Fibroblast of skin of right biceps (primary cell): ENCODE data around the gene SRSF5.
"Not testable (repeated sequence)": the region's sequence is repeated elsewhere in the genome, so short reads cannot be mapped to it uniquely, and the experiment has no call there.

Experiments used
- DNase-seq: peaks from one replicate; pipeline ENCODE4 v3.0.0-alpha.2; 2013

SRSF5 gene

DNA sequence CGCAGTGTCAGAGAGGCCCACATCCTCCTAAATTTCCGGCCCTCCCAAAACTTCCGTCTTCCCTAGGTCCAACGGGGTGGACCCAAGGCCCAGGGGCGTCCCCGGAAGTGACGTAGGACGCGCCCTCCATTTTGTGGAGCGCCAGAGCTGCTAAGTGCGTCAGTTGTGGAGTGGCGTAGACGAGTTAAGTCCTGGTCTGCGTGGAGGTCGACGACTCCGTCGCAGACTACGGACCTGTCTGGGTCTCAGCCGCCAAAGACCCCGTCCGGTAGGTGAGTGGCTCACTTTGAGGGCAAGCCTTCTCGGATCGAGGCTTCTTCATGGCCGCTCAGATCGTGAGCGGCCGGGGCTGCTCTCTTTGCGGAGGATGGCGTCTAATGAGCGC lies at the start of gene SRSF5:
SRSF5 (plus strand) TSS at position 159 of the 385 bp plus-strand sequence. CDS start 1,015 bp downstream, outside the sequence.
- DNase-seq = peak; percentile 98

DNA sequence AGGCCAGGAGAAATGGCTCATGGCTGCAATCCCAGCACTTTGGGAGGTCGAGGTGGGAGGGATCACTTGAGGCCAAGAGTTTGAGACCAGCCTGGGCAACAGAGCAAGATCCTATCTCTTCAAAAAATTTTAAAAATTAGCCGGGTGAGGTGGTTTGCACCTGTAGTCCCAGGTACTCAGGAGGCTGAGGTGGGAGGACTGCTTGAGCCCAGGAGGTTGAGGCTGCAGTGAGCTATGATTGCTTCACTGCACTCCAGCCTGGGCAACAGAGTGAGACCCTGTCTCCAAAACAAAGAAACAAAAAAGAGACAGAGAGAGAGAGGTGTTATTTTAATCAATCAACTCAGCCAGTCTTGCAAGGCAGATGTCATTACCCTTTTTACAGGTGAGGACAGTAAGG lies 48.3 kb upstream of the SRSF5 start:
- DNase-seq = not testable (repeated sequence)

DNA sequence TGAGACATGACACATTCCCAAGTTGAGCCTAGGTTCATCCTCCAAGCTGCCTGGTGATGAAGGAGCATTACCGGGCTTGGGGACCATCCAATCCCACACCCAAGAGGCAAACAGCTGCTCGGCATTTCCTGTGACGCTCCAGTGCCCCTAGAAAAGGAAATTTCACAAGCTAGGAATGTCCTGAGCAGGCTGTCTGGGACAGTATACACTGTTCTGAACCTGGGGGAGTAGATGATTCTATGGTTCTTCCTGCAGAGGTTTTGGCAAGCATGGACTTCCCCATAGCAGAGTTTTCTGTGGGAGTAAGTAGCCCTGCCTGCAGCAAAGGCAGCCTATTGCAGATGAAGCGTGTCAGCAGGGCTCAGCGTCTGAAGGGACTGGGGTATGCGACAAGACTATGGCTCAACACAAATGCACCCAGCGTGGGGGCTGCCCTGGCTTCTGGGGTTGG lies 47.4 kb upstream of the SRSF5 start:
- DNase-seq = peak; percentile 93

DNA sequence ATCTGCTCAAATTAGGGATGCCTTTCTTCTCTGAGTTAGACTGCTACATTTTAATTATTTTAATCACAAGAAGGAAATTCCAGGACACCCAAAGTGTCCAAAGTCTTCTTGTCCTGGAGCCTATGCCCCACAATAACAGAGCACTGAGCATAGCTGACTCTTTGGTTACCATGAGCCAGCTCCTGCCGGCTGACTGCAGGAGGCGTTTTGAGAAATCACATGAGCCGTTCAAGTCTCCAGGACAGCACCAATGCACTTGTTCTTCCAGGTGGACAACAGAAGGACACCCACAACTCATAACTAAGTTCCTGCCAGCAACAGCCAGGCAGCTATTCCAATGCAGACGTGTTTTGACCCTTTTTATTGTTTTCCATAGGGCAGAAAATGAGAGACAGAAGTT lies 46.0 kb upstream of the SRSF5 start:
- no peak for DNase-seq

DNA sequence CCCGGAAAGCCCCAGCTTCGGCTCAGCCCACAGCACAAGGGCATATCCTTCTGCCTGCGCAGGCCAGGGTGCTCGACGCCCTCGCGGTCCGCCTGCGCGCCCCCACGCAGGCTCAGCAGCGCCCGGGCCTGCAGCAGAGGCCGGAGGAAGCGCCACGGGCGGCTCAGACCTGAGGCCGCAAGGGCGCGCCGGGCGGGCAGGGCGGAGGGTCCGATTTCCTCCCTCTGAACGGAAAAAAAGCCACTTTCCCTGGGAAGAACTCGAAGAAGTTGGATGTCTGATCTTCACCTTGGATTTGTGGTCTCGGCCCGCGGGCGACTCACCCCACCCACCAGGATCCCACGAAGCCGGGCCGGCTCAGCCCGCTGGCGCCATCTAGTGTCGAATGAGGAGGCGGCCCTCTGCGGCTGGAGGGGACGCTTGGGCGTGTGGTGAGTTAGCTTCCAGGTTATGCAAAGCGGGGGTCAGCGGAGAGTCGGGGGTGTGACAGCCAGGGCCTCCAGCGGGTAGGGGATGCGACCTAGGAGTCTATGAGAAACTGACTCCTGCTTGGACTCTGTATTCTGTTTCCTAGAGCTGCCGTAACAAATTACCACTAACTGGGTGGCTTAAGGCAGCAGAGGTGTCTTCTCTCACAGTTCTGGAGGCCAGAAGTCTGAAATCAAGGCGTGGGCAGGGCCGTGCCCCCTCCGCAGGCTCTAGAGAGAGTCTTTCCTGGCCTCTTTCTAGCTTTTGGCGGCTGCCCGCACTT lies 40.0 kb upstream of the SRSF5 start:
- DNase-seq = peak; percentile 69

DNA sequence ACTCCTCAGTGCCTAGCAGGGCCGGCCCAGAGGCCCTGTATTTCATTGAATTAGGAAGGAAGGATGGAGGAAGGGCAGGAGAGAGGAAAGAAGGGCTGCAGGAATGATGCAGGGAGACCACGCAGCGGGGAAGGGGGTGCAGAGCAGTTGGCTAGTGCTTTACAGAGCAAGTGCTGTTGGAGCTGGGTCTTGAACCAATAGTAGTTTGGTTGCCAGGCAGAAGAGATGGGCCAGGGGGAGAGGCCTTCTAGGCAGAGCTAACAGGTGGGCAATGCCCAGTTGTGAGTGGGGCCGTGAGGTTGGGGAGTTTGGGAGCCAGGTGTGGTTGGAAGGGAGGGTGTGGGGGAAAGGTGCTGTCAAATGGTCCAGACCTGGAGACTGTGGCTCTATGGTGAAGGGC lies 39.1 kb upstream of the SRSF5 start:
- no peak for DNase-seq

DNA sequence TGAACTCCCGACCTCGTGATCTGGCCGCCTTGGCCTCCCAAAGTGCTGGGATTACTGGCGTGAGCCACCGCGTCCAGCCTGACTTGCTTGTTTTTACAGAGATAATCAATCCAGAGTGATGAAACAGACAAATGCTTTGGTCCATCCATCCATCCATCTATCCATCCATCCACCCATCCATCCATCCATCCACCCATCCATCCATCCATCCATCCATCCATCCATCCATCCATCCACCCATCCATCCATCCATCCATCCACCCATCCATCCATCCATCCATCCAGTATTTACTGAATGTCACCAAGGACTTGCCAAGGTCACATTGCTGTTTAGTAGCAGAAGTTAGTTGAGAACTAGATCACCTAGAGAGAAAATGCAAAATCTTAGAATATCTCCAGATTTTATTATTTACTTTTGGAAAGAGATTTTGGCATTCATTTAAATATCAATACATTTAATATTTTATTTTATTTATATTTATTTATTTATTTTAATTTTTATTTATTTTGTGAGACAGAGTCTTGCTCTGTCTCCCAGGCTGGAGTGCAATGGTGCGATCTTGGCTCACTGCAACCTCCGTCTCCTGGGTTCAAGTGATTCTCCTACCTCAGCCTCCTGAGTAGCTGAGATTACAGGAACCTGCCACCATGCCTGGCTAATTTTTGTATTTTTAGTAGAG lies 34.9 kb upstream of the SRSF5 start:
- DNase-seq = not testable (repeated sequence)

DNA sequence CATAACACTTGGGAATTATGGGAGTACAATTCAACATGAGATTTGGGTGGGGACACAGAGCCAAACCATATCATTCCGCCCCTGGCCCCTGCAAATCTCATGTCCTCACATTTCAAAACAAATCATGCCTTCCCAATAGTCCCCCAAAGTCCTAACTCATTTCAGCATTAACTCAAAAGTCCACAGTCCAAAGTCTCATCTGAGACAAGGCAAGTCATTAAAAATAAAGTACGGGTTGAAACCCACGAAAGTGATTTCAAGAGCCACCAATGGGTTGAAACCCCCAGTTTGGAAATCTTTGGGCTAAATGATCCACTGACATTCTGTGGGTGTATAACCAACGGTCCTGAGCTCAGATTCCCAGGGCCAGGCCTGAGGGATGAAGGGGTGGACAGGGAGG lies 30.5 kb upstream of the SRSF5 start:
- DNase-seq = not testable (repeated sequence)

DNA sequence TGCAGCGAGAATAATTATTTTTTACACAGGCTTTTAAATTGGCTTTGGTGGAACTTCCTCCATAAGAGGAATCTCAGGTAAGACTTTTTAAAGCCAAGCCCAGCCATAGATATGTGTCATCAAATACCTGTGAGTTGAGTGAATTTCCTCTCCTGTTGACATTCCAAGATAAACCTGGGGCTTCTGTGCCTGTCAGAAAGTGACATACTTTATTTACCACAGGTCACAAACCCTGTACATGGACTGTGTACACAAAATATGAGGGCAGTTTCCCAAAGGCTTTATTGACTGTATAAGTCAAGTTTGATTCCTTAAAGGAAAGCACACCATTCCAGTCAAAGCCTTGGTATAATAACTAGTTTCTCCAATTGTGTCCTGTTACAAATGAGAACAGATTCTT lies 25.9 kb upstream of the SRSF5 start:
- no peak for DNase-seq

DNA sequence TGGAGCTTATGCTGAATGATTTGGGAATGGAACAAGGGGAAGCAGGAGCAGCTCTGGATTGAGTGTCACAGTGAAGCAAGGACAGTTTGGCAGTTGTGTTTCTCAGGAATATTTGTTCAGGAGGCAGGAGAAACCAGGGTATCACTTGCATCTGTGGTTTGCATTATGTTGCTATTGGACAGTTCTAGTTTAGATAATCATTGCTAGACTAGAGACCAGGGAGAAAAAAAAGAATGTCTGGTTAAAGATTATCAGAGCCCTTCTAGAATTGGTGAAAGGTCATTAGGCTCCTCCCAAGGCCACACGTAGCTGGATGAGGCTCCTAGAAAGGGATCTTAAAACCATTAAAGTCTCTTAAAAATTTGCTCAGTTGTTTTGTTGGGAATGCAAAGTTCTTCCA lies 17.0 kb upstream of the SRSF5 start:
- no peak for DNase-seq

DNA sequence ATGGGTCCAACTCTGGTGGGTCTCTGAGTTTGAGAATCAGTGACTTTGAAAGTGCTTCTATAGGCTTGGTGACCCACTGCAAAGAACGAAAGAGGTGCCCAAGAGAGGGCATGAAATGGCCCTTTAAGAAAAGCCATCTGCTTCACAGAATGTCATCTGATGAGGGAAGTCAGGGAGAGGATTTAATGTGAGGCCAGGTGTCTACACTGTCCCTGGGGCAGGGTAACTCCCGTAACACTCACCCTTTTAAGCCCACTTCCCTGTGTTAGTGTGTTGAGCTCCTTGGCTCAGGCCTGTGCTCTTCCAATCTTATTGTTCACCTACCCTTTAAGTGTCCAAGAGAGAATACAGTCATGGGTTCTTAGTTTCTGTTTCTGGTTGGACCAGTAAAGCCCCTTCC lies 16.4 kb upstream of the SRSF5 start:
- DNase-seq = no peak

DNA sequence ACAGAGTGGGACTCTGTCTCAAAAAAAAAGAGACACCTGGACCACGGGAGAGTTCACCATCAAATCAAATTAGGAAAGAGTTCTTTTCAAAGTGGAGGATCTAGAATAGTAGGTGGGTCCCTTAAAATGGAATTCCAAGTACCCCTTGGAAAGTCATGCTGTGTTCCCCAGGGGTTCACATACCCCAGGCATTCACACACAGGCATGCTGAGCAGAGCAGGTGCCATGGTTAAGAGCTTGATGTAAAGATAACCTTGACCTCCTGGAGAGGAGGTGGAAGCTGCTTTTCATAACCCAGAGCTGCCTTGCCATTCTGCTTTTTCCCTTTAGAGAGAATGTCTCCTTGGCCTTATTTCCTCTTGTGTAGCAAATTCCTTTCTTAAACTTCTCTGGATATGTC lies 14.2 kb upstream of the SRSF5 start:
- DNase-seq = no peak

DNA sequence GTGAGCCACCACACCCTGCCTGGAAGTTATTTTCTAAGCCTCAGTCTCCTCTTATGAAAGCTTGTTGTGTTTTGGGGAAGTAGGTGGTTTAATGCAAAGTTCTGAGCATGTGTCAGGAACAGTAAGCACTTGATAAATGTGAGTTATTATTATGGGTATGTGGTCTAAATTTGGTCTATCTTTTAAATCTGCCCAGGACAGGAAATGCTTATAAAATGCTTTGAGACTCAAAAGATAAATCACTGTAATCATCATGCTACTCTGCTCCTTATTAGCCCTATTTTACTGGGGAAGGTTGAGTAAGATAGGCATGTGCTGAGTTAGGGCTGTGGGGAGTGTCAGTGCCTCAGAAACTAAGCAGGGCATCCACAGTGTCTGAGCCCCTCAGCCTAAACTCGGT lies 13.1 kb upstream of the SRSF5 start:
- DNase-seq = no peak

DNA sequence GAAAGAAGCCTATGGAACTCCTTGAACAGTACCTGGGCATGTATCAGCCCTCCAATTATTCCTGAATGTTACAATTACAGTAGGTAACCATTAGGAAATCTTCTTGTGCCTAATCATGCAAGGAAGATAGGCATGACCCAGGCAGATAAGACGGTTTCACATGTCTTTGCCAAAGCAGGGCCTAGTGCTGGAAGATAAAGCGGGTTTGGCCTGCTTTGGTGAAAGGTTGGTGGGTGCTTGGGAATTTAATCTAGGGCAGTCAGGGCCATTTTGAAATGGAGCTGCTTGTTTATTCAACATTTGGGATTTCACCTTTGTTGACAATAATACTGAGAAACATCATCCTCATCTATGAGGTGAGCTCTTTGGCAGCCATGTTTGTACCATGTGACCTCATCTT lies 12.5 kb upstream of the SRSF5 start:
- DNase-seq = no peak

DNA sequence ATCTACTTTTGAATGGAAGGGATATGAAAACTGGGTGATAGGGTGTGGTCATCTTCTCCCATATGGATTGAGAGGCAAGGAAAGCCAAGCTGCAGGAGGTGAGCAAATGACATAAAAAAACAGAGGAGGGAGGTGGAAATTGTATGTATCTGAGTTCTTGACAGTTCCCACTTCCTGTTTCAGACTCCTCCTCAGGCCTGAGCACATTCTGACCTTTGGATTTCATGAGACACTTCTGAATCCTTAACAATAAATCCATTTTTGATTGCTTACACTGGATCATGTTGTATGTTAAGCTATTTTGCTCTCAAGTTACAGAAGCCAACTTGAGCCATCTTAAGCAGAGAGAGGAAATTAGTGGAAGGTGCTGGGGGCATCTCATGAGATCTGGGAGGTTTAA lies 11.6 kb upstream of the SRSF5 start:
- no peak for DNase-seq

DNA sequence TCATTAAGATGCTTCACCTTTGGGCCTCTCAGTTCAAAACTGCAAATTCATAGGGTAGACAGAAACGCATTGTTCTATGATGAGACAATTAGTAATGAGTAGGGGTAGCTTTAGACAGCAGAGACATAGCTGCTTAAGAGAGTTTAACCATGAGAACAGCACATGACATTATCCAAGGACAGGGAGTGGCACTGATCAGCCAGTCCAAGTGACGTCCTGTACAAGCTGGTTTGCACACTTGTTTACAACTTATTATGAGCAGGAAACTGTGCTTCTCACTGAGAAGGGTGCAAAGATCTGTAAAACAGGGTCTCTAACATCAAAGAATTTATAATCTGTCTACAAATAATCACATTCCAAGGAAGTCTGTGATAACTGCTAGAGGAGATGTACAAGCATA lies 11.2 kb upstream of the SRSF5 start:
- DNase-seq = no peak

DNA sequence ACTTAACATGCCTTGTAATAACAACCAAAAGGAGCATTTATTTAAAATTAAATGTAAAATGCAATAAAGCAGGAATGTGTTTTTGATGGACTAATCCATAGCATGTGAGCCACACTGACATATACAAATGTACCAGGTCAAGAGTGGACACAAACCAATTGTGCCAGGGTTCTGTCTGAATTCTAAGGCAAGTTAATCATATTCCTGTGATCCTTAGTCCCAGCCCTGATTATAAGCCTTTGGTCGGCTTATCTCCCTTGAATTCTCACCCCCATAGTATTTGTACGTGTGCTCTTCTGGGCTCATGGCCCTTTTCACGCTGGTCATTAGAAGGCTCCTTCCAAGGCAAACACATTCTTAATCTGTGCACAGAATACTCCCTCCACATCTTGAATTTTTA lies 10.6 kb upstream of the SRSF5 start:
- DNase-seq = no peak

DNA sequence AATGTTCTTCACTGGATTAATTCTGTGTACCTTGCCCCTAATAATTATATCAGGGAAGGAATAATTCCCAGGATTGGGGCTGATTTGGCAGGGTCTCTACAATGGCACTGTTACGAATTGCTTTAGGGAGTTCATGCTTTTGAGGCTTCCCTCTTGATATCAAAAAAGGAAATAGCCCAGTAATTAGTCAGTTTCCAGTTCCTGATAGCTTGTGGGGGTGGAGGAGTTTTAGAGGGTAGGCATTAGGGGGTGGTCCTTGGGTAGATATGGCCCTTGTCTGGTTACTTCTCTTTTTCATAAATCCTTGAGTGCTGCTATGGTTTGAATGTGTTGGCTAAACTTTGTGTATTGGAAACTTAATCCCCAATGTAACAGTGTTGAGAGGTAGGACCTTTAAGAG lies 6.1 kb upstream of the SRSF5 start:
- no peak for DNase-seq

DNA sequence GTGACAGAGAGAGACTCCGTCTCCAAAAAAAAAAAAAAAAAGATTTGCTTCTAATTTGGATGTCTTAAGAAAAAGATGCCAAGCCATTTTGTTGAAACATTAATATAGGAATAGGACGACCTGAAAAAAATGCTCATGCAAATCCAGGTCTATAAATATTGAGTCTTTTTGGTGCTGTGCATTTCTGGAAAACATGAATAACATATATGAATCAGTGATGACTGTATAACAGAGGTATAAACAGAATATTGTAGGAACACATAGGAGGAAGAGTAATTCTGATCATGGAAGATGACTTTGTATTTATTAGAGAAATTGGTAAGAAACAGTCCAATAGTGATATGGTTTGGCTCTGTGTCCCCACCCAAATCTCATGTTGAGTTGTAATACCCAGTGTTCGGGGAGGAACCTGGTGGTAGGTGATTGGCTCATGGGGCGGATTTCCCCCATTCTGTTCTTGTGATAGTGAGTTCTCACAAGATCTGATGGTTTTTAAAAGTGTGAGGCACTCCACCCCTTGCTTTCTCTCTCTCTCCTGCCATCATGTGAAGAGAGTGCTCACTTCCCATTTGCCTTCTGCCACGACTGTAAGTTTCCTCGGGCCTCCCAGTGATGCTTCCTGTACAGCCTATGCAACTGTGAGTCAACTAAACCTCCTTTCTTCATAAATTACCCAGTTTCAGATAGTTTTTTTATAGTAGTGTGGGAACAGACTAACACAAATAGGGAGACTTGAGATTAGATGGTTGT lies 3.0 kb upstream of the SRSF5 start:
- DNase-seq = peak; percentile 7

DNA sequence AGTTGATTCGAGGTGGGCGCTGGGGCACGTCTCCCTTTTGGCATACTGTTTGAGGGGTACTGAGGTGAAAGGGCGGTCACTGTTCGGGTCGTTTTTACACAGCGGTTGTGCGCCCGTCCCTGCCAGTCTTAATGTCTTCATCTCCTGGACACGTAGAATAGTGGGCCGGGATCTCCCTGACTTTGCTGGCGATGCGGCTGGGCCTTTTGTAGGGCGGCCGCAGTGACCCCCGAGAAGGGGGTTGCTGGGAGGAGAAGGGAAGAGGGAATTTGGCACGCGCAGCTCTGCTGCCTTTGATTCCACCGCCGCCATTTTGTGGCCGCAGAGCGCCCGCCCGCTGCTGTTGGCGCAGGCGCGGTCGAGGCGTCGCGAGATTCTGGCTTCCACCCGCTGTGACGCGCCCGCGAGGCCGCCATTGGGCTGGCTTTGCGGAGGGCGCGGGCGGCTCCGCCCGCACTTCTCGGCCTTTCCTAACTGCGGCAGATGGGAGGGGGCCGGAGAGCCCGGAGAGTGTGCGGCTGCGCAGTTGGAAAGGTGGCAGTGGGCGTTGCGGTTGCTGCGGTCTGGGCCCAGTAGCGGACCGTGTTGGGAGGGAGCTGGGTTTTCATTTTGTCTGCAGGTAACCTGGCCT lies 542 bp downstream of the SRSF5 start:
- DNase-seq = peak; percentile 92

DNA sequence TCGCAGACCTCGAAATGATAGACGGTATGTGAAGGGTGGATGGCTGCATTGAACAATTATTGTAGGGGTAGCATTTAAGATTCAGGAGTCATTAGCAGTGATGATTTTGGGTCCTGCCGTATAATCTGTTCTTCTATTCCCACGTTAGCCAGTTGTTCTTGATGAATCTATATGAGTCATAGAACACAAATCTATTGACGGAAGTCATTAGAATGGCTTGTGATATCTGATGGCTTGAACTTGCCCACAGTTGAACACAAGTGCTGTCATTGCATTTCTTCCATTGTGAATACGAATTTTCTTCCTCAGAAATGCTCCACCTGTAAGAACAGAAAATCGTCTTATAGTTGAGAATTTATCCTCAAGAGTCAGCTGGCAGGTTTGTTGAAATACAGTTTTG lies 1.9 kb downstream of the SRSF5 start:
- DNase-seq = no peak

DNA sequence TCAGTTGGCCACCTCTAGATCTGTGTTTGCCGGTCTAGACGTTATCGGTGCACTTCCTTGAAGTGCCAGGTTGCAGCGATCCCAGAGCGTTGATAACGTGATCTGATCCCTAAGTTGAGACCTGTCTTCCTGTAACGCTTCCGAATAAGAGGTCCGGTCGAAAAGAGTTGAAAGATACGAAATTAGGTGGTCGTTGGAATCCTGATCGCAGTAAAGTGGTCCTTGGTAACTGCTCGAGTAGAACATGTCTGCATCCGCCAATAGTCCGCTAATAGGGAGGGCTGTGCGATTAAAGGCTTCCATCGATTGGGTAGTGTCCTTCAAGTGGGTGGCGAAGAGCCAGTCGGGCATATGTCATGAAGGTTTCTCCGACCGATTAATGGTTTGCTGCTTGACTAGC lies 2.7 kb downstream of the SRSF5 start:
- no peak for DNase-seq

DNA sequence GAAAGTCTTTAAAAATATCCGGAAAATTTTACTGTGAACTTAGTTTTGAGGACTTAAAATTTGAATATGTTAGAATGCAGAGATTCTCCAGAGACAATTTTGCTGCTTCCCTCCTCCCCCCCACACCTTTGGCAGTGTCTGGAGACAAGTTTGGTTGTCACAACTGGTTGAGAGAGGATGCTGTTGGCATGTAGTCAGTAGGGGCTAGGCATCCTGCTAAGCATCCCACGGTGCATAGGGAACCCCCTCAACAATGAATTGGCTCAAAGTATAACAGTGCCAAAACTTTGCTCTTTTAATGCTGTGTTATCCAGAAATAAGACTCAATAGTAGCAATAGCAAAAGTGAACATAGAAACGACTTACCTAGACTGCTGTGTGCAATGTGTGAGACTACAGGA lies 3.6 kb downstream of the SRSF5 start:
- no peak for DNase-seq

DNA sequence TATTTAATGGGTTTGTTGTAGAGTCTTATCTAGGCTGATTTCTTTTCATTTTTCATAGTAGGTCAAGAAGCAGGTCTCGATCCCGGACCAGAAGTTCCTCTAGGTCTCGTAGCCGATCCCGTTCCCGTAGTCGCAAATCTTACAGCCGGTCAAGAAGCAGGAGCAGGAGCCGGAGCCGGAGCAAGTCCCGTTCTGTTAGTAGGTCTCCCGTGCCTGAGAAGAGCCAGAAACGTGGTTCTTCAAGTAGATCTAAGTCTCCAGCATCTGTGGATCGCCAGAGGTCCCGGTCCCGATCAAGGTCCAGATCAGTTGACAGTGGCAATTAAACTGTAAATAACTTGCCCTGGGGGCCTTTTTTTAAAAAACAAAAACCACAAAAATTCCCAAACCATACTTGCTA lies 4.2 kb downstream of the SRSF5 start:
- no peak for DNase-seq
